K562 (cell line): ENCODE measurements around the gene MDM1. TPM values are rescaled to one million over a fixed set of nuclear protein-coding genes. Genes with fewer than 3 reads are reported as not detected.

Experiments used
- CCNT2 ChIP-seq: IDR thresholded peaks from 2 replicates; pipeline ENCODE4 v1.6.1; 2011; ENCODE audit warnings: borderline replicate concordance, low read depth, mild to moderate bottlenecking, moderate library complexity, mixed read lengths, low read length; ENCODE audit not compliant: insufficient read length; ENCODE audit errors: extremely low read depth
- EP400 ChIP-seq: fragments of 450-650 bp; IDR thresholded peaks from 2 replicates; pipeline ENCODE4 v1.6.1; 2017; ENCODE audit warnings: antibody characterized with exemption, mild to moderate bottlenecking, moderate library complexity
- ERF ChIP-seq: fragments of 450-650 bp; formaldehyde crosslinking; IDR thresholded peaks from 2 replicates; pipeline ENCODE4 v1.4.0; 2020; ENCODE audit warnings: mild to moderate bottlenecking, mixed read lengths
- MAZ ChIP-seq, 2 experiments: fragments of 450-650 bp in 1 of 2; sonication (generic) in 1 of 2; formaldehyde crosslinking; IDR thresholded peaks in 1 of 2; conservative IDR thresholded peaks in 1 of 2; 2 replicates each; pipeline versions ENCODE4 v1.4.0 to v1.5.0; 2020; ENCODE audit warnings: mild to moderate bottlenecking in 1 of 2, missing genetic modification reagents in 1 of 2
- MEF2D ChIP-seq: conservative IDR thresholded peaks from 2 replicates; pipeline ENCODE4 v1.6.1; 2016; ENCODE audit warnings: low read depth, missing genetic modification characterization, missing compliant biosample characterization
- TAF9B ChIP-seq: fragments of 450-650 bp; IDR thresholded peaks from 2 replicates; pipeline ENCODE4 v1.6.1; 2018; ENCODE audit warnings: mild to moderate bottlenecking; ENCODE audit not compliant: partially characterized antibody
- ZKSCAN1 ChIP-seq: fragments of 150-350 bp; IDR thresholded peaks from 2 replicates; pipeline ENCODE4 v1.6.1; 2016; ENCODE audit warnings: low read depth, low read length
- ZNF696 ChIP-seq: fragments of 250-450 bp; sonication (Bioruptor Pico); conservative IDR thresholded peaks from 2 replicates; pipeline ENCODE4 v1.4.0; 2020; ENCODE audit warnings: mild to moderate bottlenecking, moderate library complexity
- polyA plus RNA-seq, 8 experiments: library from polyadenylated mRNA; depleted of rRNA in 4 of 8; stranded (reverse) in 5 of 8; unstranded in 3 of 8; fragments of >200 nt; fragmentation: Nextera tagmentation in 2 of 8; fragmentation: Illumina TruSeq in 1 of 8; extraction: Ambion mirVana in 2 of 8; extraction: Trizol in 1 of 8; gene quantifications; 2 replicates each; pipeline versions ENCODE4 v1.2.1 to v1.2.3, GENCODE V29; 2011 to 2014; ENCODE audit warnings: inconsistent platforms in 1 of 8, missing spikeins in 1 of 8
- total RNA-seq, 7 experiments: library from RNA; depleted of rRNA in 6 of 7; stranded (reverse); fragments of >200 nt in 6 of 7; fragmentation: Illumina TruSeq in 2 of 7; extraction: Trizol in 2 of 7; gene quantifications; 2 replicates each; pipeline versions ENCODE4 v1.2.1 to v1.2.3, GENCODE V29; 2011 to 2021; ENCODE audit warnings: low replicate concordance in 1 of 7
- TF ChIP-seq, protein P1 (sequence below), 2 experiments: fragments of 450-650 bp; formaldehyde crosslinking in 1 of 2; IDR thresholded peaks; 2 replicates each; pipeline versions ENCODE4 v1.4.0 to v1.6.1; 2014 to 2020; ENCODE audit warnings: mild to moderate bottlenecking in 2 of 2, borderline replicate concordance in 1 of 2, low read depth in 1 of 2
- TF ChIP-seq, protein P2 (sequence below): fragments of 250-450 bp; sonication (Bioruptor Pico); IDR thresholded peaks from 2 replicates; pipeline ENCODE4 v1.5.0; 2021
- TF ChIP-seq, protein P3 (sequence below): fragments of 450-650 bp; IDR thresholded peaks from 2 replicates; pipeline ENCODE4 v1.7.0; 2016; ENCODE audit warnings: borderline replicate concordance
- TF ChIP-seq, protein P4 (sequence below): fragments of 450-650 bp; IDR thresholded peaks from 2 replicates; pipeline ENCODE4 v1.6.1; 2016; ENCODE audit warnings: borderline replicate concordance

The MDM1 gene
- total and polyA plus RNA-seq, 9 of the 15 experiments (the other 6 are each of a cell fraction or from before 2014, with no cell fraction given) = 7.5 to 16.8 (median 13.1) TPM

DNA sequence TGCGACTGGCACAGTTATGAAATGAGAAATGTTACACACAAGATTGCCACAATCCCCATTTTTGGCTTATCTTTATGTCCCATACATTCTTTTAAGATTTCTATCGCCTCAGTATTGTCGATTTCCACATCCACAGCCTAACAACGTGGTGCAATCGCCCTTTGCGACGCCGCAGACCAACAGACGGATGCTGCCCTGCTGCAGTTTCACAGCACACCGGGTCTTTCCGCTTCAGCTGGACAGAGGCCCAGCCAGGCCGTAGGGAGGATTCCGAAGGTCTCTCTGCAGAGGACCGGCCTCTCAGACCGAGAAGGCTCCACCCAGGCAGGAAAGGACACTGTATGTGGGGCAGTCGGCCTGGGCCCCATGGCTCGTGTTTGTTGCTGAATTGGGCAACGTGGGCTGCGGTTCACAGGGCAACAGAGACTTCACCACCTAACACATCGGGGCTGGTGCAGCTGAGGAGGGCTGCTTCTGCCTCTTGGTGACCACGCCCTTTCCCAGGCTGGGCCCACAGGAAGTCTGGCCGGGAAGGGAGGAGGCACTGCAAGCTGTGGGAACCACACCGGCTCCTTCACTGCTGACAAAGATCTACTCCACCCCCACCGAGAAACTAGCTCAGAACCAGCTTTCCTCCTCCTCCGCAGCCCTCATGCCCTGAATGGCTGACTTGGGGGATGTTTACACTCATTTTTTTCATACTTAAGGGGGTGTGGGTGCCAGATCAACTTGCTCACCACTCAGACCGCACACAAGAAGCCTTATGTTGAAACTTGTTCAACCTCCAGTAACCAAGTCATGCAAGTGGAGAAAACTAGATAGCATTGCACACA lies 32.9 kb upstream of the MDM1 start (continued):
- TF ChIP-seq ERF (peak; percentile 53; the same call in 1 of the 2 replicates), MEF2D (tag) (peak; percentile 64; the same call in 1 of the 2 replicates), MAZ (CRISPR knock-in tag; conservative IDR thresholded peaks at IDR 0.05 in 1 of 2, IDR thresholded peaks at IDR 0.05 in 1 of 2) (peak; percentile 58 to 85), ZNF696 (CRISPR knock-in tag) (no peak), ZKSCAN1 (peak; percentile 24; the same call in 1 of the 2 replicates), CCNT2 (peak; percentile 72), TAF9B (peak; percentile 43), EP400 (peak; percentile 68)
- TF ChIP-seq, protein P1, sequence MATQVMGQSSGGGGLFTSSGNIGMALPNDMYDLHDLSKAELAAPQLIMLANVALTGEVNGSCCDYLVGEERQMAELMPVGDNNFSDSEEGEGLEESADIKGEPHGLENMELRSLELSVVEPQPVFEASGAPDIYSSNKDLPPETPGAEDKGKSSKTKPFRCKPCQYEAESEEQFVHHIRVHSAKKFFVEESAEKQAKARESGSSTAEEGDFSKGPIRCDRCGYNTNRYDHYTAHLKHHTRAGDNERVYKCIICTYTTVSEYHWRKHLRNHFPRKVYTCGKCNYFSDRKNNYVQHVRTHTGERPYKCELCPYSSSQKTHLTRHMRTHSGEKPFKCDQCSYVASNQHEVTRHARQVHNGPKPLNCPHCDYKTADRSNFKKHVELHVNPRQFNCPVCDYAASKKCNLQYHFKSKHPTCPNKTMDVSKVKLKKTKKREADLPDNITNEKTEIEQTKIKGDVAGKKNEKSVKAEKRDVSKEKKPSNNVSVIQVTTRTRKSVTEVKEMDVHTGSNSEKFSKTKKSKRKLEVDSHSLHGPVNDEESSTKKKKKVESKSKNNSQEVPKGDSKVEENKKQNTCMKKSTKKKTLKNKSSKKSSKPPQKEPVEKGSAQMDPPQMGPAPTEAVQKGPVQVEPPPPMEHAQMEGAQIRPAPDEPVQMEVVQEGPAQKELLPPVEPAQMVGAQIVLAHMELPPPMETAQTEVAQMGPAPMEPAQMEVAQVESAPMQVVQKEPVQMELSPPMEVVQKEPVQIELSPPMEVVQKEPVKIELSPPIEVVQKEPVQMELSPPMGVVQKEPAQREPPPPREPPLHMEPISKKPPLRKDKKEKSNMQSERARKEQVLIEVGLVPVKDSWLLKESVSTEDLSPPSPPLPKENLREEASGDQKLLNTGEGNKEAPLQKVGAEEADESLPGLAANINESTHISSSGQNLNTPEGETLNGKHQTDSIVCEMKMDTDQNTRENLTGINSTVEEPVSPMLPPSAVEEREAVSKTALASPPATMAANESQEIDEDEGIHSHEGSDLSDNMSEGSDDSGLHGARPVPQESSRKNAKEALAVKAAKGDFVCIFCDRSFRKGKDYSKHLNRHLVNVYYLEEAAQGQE (IDR thresholded peaks at IDR 0.05; ENCODE audit: borderline replicate concordance) = peak; percentile 81
- TF ChIP-seq, protein P1 (CRISPR knock-in tag; IDR thresholded peaks at IDR 0.05; ENCODE audit: low read depth) = peak; percentile 84; the same call in 1 of the 2 replicates
- TF ChIP-seq, protein P2, sequence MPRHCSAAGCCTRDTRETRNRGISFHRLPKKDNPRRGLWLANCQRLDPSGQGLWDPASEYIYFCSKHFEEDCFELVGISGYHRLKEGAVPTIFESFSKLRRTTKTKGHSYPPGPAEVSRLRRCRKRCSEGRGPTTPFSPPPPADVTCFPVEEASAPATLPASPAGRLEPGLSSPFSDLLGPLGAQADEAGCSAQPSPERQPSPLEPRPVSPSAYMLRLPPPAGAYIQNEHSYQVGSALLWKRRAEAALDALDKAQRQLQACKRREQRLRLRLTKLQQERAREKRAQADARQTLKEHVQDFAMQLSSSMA (CRISPR knock-in tag) = 0 out of 2 replicates have a peak, but pooled peaks have one; percentile 63
- TF ChIP-seq, protein P3, sequence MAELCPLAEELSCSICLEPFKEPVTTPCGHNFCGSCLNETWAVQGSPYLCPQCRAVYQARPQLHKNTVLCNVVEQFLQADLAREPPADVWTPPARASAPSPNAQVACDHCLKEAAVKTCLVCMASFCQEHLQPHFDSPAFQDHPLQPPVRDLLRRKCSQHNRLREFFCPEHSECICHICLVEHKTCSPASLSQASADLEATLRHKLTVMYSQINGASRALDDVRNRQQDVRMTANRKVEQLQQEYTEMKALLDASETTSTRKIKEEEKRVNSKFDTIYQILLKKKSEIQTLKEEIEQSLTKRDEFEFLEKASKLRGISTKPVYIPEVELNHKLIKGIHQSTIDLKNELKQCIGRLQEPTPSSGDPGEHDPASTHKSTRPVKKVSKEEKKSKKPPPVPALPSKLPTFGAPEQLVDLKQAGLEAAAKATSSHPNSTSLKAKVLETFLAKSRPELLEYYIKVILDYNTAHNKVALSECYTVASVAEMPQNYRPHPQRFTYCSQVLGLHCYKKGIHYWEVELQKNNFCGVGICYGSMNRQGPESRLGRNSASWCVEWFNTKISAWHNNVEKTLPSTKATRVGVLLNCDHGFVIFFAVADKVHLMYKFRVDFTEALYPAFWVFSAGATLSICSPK = no peak
- TF ChIP-seq, protein P4, sequence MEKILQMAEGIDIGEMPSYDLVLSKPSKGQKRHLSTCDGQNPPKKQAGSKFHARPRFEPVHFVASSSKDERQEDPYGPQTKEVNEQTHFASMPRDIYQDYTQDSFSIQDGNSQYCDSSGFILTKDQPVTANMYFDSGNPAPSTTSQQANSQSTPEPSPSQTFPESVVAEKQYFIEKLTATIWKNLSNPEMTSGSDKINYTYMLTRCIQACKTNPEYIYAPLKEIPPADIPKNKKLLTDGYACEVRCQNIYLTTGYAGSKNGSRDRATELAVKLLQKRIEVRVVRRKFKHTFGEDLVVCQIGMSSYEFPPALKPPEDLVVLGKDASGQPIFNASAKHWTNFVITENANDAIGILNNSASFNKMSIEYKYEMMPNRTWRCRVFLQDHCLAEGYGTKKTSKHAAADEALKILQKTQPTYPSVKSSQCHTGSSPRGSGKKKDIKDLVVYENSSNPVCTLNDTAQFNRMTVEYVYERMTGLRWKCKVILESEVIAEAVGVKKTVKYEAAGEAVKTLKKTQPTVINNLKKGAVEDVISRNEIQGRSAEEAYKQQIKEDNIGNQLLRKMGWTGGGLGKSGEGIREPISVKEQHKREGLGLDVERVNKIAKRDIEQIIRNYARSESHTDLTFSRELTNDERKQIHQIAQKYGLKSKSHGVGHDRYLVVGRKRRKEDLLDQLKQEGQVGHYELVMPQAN = peak; percentile 54; the same call in 1 of the 2 replicates
